Lower leg skin (tissue), 3 donors: Measurements from ENCODE around the gene CNTROB.

Experiments used
- CTCF ChIP-seq, 3 donors: fragments of 450-650 bp; IDR thresholded peaks; one replicate each; pipeline ENCODE4 v1.5.1; 2016; ENCODE audit warnings: antibody characterized with exemption in 3 of 3, mild to moderate bottlenecking in 3 of 3, moderate library complexity in 2 of 3
- POLR2A ChIP-seq, 2 donors: fragments of 450-650 bp; IDR thresholded peaks; one replicate each; pipeline ENCODE4 v1.6.1; 2016 to 2017; ENCODE audit warnings: antibody characterized with exemption in 2 of 2, mild to moderate bottlenecking in 1 of 2, moderate library complexity in 1 of 2

GRCh38 chr17:7930841-7931631, 970 bp upstream of the CNTROB start:
- TF ChIP-seq CTCF (IDR thresholded peaks at IDR 0.05) = no peak
- no peak for TF ChIP-seq POLR2A (IDR thresholded peaks at IDR 0.05)
